ENCODE results near the gene SFTPD.
A peak's percentile ranks its signal among the peaks of the same experiment; 100 is the strongest.
"Not testable (repeated sequence)": the region's sequence is repeated elsewhere in the genome, so short reads cannot be mapped to it uniquely, and the experiment has no call there.

The SFTPD gene

DNA sequence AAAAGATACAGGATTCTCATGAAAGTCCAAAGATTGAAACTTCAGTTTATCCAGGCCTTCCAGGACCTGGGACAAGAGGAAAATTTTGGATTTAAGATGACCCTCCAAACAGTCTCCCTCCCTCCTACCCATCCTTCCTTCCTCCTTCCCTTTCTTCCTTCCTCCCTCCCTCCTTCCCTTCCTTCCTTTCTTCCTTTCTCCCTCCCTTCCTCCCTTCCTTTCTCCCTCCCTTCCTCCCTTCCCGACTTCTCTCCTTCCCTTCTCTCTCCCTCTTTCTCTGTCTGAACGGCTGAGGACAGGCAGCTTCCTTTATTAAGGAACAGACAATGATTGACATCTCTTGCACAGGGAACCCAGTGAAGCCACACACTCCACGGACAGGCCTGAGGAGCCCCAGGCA lies 23.3 kb downstream of the SFTPD start:
- Histone ChIP-seq H3K27ac (ENCODE audit: low read depth, low read length) (no peak overlapping the region), H3K36me3 (ENCODE audit: insufficient read depth, low read length) (no peaks in the 10 kb centered on the region), H3K27me3 (ENCODE audit: insufficient read depth, low read length) (peaks cover 10% of the 10 kb centered on the region), H3K4me3 (ENCODE audit: low read depth, low read length) (no peak overlapping the region), H3K79me2 (ENCODE audit: control insufficient read depth, insufficient read depth, low read length, unreplicated experiment) (no peaks in the 10 kb centered on the region), H2AFZ (ENCODE audit: low read length, unreplicated experiment) (no peak overlapping the region), H3K4me1 (ENCODE audit: control insufficient read depth, insufficient read depth, low read length, unreplicated experiment) (no peaks in the 10 kb centered on the region)

DNA sequence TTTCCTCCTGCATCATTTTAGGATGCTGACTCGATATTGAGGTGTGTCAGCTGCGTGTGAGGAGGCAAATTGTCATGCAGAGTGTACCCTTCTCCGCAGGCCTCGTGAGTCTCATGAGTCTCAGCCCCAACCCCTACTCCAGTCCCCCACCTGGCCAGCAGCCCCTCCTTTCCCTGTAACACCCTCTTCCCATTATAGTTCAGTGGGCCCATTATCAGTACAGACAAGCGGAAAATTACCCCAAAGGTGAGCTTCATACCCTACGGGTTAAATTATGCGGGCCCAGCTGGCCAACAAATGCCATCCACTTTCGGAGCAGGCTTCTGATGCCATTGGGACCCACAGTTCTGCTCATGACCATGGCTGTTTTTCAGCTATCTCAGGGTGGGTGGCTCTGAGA lies 25.2 kb downstream of the SFTPD start:
- Histone ChIP-seq H3K36me3 (ENCODE audit: insufficient read depth, low read length) (no peaks in the 10 kb centered on the region), H3K4me1 (ENCODE audit: control insufficient read depth, insufficient read depth, low read length, unreplicated experiment) (no peaks in the 10 kb centered on the region), H3K79me2 (ENCODE audit: control insufficient read depth, insufficient read depth, low read length, unreplicated experiment) (no peaks in the 10 kb centered on the region), H3K27me3 (ENCODE audit: insufficient read depth, low read length) (no peaks in the 10 kb centered on the region), H3K27ac (ENCODE audit: low read depth, low read length) (no peak overlapping the region), H3K4me3 (ENCODE audit: low read depth, low read length) (no peak overlapping the region), H2AFZ (ENCODE audit: low read length, unreplicated experiment) (no peak overlapping the region)

DNA sequence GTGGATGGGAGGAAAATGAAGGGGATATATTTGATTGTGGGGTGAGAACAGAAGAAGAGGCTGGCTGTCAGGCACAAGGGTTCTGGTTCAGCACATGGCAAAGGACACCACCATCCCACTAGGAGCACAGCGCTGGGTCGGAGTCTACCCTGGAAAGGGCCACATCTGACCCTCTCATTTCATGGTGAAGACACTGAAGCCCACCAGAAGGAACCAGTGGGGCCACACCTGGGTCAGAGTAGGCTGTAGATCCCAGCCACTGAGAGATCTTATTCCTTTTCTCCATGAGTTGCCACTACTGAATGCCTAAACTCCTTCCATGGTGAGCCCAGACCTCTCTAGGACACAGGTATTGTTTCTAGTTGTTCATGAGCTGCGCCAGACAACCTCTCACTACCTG lies 25.8 kb downstream of the SFTPD start:
- Histone ChIP-seq H3K27me3 (ENCODE audit: insufficient read depth, low read length) (no peaks in the 10 kb centered on the region), H3K4me3 (ENCODE audit: low read depth, low read length) (no peak overlapping the region), H3K79me2 (ENCODE audit: control insufficient read depth, insufficient read depth, low read length, unreplicated experiment) (no peaks in the 10 kb centered on the region), H3K36me3 (ENCODE audit: insufficient read depth, low read length) (no peaks in the 10 kb centered on the region), H3K27ac (ENCODE audit: low read depth, low read length) (no peak overlapping the region), H2AFZ (ENCODE audit: low read length, unreplicated experiment) (no peak overlapping the region), H3K4me1 (ENCODE audit: control insufficient read depth, insufficient read depth, low read length, unreplicated experiment) (no peaks in the 10 kb centered on the region)

DNA sequence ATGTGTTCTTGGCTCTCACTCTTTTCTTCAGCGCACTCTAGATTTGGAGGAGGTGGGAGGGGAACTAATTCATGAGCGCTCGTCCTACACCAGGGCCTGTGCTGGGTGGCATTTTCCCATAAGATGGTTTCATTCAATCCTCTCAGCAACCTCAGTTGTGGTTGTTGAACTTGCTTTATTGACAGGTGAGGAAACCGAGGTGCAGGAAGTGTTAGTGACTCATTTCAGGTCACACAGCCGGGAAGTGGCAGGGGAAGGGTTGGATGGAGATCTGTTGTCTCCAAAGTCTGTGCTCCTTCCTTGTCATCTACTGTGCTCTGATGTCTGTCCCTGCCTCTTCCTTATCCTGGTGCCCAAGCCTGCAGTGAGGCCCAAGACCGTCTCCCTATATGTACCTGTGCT lies 26.9 kb downstream of the SFTPD start:
- not testable (repeated sequence) for H3K79me2 ChIP-seq (ENCODE audit: control insufficient read depth, insufficient read depth, low read length, unreplicated experiment); H3K27me3 ChIP-seq (ENCODE audit: insufficient read depth, low read length); H3K4me1 ChIP-seq (ENCODE audit: control insufficient read depth, insufficient read depth, low read length, unreplicated experiment); H3K4me3 ChIP-seq (ENCODE audit: low read depth, low read length); H3K27ac ChIP-seq (ENCODE audit: low read depth, low read length); H2AFZ ChIP-seq (ENCODE audit: low read length, unreplicated experiment); H3K36me3 ChIP-seq (ENCODE audit: insufficient read depth, low read length)

DNA sequence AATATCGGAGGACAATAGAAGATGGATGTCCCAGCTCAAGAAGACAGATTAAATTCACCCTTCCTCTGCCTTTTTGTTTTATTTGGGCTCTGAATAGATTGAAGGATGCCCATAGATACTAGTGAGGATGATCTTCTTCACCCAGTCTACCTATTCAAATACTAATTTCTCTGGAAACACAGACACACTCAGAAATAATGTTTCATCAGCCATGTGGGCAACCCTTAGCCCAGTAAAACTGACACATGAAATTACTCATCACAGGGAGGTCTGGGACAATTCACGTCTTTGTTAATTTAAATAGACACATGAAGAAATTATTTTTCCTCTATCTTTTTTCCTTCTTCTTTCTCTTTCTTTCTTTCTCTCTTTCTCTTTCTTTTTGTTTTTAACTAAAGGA lies 33.1 kb downstream of the SFTPD start:
- H2AFZ ChIP-seq (ENCODE audit: low read length, unreplicated experiment): peak overlapping the region; percentile 33
- H3K27me3 ChIP-seq (ENCODE audit: insufficient read depth, low read length); H3K4me3 ChIP-seq (ENCODE audit: low read depth, low read length): not testable (repeated sequence)

DNA sequence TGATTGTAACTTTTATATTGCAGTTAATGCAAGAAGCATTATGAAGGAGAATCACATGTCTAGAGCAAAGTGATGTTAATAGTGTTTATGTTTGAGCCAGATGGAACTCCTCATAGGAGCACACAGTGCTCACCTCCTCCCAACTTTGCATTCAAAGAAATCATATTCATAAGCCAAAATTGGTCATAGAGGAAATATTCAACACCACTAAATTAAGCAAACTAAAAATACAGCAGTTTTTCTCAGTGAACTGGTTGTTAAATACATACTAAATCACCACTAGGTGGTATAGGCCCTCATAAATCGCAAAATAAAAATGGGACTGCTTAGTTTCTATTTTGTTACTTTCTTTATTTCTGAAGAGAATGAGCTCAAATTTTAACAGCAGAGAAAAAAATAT lies 34.4 kb downstream of the SFTPD start:
- not testable (repeated sequence) for H3K4me3 ChIP-seq (ENCODE audit: low read depth, low read length); H3K4me1 ChIP-seq (ENCODE audit: control insufficient read depth, insufficient read depth, low read length, unreplicated experiment); H3K27ac ChIP-seq (ENCODE audit: low read depth, low read length); H2AFZ ChIP-seq (ENCODE audit: low read length, unreplicated experiment); H3K79me2 ChIP-seq (ENCODE audit: control insufficient read depth, insufficient read depth, low read length, unreplicated experiment); H3K27me3 ChIP-seq (ENCODE audit: insufficient read depth, low read length); H3K36me3 ChIP-seq (ENCODE audit: insufficient read depth, low read length)

More for the DNA sequence above, 33.1 kb downstream of the SFTPD start:
- not testable (repeated sequence) for H3K27ac ChIP-seq (ENCODE audit: low read depth, low read length); H3K79me2 ChIP-seq (ENCODE audit: control insufficient read depth, insufficient read depth, low read length, unreplicated experiment); H3K36me3 ChIP-seq (ENCODE audit: insufficient read depth, low read length); H3K4me1 ChIP-seq (ENCODE audit: control insufficient read depth, insufficient read depth, low read length, unreplicated experiment)

DNA sequence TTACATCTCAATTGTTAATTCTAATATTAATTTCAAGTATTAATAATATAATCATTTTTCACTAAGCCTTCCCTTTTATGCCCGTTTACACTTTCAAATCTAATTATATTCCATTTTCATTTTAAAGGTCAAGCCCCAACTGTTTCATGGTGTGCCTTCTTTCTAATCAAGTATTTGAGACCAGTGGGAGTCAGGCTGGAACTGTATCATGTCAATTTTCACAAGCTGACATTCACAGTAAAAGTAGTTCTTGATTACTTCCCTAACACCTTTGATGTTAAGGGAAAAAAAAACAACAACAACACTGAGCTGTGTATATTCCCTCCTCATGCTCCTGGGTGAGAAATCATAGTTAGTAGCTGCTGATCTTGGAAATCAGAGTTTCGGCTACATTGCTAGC lies 38.1 kb downstream of the SFTPD start:
- no peaks in the 10 kb centered on the region for H3K79me2 ChIP-seq (ENCODE audit: control insufficient read depth, insufficient read depth, low read length, unreplicated experiment)
- H3K27me3 ChIP-seq (ENCODE audit: insufficient read depth, low read length): no peaks in the 10 kb centered on the region
- no peak overlapping the region for H3K4me3 ChIP-seq (ENCODE audit: low read depth, low read length)
- no peak overlapping the region for H3K27ac ChIP-seq (ENCODE audit: low read depth, low read length)
- H3K36me3 ChIP-seq (ENCODE audit: insufficient read depth, low read length): no peaks in the 10 kb centered on the region
- peaks cover 5% of the 10 kb centered on the region for H3K4me1 ChIP-seq (ENCODE audit: control insufficient read depth, insufficient read depth, low read length, unreplicated experiment)
- no peak overlapping the region for H2AFZ ChIP-seq (ENCODE audit: low read length, unreplicated experiment)

DNA sequence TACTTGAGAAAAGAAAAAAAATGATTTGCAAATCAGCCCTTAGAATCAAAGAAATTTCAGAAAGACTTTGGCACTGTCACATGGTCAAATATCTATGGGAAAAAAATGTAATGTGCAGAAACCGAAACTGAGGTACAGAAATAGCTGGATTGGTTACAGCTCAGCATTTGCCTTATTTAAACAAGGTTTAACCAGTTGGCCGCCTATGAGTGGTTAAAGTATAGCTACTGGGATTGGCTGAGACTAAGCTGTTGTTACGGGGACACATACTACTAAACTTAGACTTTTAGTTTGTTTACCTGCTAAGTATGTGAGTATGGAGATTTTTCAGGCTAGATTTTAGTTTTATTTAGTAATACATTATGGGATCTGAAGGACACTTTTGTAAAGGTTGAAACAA lies 38.6 kb downstream of the SFTPD start:
- Histone ChIP-seq H3K27ac (ENCODE audit: low read depth, low read length) (no peak overlapping the region), H3K79me2 (ENCODE audit: control insufficient read depth, insufficient read depth, low read length, unreplicated experiment) (no peaks in the 10 kb centered on the region), H3K4me3 (ENCODE audit: low read depth, low read length) (no peak overlapping the region)

DNA sequence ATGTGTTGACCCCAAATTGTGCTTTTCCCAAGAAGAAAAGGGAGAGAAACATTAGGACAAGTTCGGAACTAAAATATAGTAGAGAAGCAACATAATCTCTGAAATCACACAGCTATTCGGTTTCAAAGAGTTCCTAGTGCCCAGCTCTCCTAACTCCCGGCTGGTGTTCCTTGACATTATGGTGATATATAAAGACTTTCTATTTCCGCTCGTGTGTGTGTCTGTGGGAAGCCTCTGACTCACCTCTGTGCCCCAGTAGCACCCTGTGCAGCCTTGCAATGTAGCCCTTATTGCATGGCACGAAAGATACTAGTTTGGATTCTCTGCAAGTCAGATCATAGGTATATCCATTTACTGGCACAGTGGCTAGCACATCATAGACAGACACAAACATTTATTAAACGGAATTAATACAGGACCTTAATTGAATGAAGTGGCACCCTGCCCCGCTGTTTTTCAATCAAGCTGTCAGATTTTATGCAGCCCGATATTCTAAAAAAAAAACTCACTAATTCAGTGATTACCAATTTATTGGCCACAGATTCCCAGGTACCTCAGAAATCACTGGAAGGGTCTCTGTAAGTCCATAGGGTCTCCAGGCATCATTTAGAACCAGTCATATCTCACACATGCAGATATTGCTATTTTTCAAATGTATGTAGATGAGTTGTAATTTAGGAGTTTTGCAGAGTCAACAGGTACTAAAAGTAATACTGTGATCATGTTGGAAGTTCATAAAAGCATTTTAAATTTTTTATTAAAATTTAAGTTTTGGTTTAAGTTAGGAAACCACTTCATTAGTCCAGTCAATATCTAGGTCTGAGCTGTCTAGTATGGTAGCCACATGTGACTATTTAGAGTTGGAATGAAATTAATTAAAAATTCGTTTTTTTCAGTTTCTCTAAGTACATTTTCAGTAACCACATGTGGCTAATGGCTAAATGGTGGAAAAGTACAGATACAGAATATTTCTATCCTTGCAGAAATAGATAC lies 43.3 kb downstream of the SFTPD start:
- Histone ChIP-seq H3K27me3 (ENCODE audit: insufficient read depth, low read length) (no peaks in the 10 kb centered on the region), H3K4me1 (ENCODE audit: control insufficient read depth, insufficient read depth, low read length, unreplicated experiment) (peaks cover 5% of the 10 kb centered on the region), H3K79me2 (ENCODE audit: control insufficient read depth, insufficient read depth, low read length, unreplicated experiment) (no peaks in the 10 kb centered on the region), H3K4me3 (ENCODE audit: low read depth, low read length) (peak overlapping the region; percentile 99), H2AFZ (ENCODE audit: low read length, unreplicated experiment) (peak overlapping the region; percentile 98), H3K27ac (ENCODE audit: low read depth, low read length) (peak overlapping the region; percentile 50; the same call in 1 of the 2 replicates), H3K36me3 (ENCODE audit: insufficient read depth, low read length) (no peaks in the 10 kb centered on the region)

More for the DNA sequence above, 38.6 kb downstream of the SFTPD start:
- Histone ChIP-seq H2AFZ (ENCODE audit: low read length, unreplicated experiment) (no peak overlapping the region), H3K4me1 (ENCODE audit: control insufficient read depth, insufficient read depth, low read length, unreplicated experiment) (peaks cover 5% of the 10 kb centered on the region), H3K27me3 (ENCODE audit: insufficient read depth, low read length) (no peaks in the 10 kb centered on the region), H3K36me3 (ENCODE audit: insufficient read depth, low read length) (no peaks in the 10 kb centered on the region)

DNA sequence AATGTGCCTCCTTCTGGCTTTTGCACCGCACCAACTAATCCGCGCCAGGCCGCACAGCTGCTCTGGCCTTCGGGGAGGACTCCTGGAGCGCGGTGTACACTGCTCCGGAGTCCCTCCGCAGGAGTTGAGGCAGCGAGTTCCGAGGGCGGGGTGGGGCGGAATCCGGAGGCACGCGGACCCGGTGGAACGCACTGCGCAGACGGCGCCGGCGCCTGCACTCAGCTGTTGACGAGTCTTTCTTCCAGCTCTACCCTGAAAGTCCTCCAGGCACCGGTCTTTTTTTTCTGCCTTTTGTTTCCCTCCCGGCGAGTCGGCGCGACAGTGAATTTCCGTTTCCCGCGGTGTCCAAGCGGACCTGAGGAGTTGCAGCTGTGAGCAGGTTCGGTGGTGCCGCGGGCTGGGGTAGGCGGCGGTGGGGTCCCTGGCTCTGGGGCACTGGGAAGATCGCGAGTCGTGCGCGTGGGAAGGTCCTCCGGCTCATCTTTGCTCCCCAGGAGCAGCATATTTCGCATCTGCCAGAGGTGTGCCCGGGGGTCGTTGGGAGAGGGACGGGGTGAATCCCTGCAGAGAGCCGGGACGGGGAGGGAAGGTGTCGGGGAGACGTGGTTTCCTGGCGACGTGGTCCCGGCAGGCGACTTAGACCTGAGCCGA lies 44.1 kb downstream of the SFTPD start:
- Histone ChIP-seq H3K4me1 (ENCODE audit: control insufficient read depth, insufficient read depth, low read length, unreplicated experiment) (peaks cover 5% of the 10 kb centered on the region), H3K4me3 (ENCODE audit: low read depth, low read length) (peak overlapping the region; percentile 99), H3K27me3 (ENCODE audit: insufficient read depth, low read length) (no peaks in the 10 kb centered on the region), H3K27ac (ENCODE audit: low read depth, low read length) (peak overlapping the region; percentile 50; the same call in 1 of the 2 replicates), H3K79me2 (ENCODE audit: control insufficient read depth, insufficient read depth, low read length, unreplicated experiment) (no peaks in the 10 kb centered on the region), H2AFZ (ENCODE audit: low read length, unreplicated experiment) (peak overlapping the region; percentile 98), H3K36me3 (ENCODE audit: insufficient read depth, low read length) (no peaks in the 10 kb centered on the region)

DNA sequence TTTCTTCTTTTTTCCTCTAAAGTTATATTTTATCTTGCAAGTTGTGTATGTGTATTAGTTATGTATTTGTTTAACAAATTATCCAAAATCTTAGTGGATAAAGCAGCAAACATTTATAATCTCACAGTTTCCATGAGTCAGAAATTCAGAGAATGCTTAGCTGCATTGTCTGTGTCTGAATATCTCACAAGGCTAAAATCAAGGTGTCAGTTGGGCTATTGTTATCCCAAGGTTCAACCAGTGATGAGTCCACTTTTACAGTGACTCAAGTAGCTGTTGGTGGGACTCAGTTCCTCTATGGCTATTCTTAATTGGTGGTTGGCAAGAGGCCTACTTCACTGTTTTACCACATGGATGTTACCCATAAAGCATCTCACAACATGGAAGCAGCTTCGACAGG lies 47.3 kb downstream of the SFTPD start:
- H3K27ac ChIP-seq (ENCODE audit: low read depth, low read length); H3K79me2 ChIP-seq (ENCODE audit: control insufficient read depth, insufficient read depth, low read length, unreplicated experiment); H3K36me3 ChIP-seq (ENCODE audit: insufficient read depth, low read length); H3K4me3 ChIP-seq (ENCODE audit: low read depth, low read length); H2AFZ ChIP-seq (ENCODE audit: low read length, unreplicated experiment); H3K4me1 ChIP-seq (ENCODE audit: control insufficient read depth, insufficient read depth, low read length, unreplicated experiment); H3K27me3 ChIP-seq (ENCODE audit: insufficient read depth, low read length): not testable (repeated sequence)
